SK-N-SH treated with all-trans-retinoic acid at 6 μM for 48 hours (cell line): ENCODE measurements around the gene SLCO3A1.

ENCODE experiments used
- ATAC-seq: fragments of 200-7000 bp; cut with Tn5 transposase; 3 replicates; pipeline ENCODE4 v1.9.1; 2020; ENCODE audit warnings: mild to moderate bottlenecking, moderate library complexity
- ARNTL ChIP-seq: fragments of 450-650 bp; formaldehyde crosslinking; IDR thresholded peaks from 2 replicates; pipeline ENCODE4 v1.5.0; 2020; ENCODE audit warnings: low read depth, mild to moderate bottlenecking, moderate library complexity, borderline replicate concordance
- BACH2 ChIP-seq: fragments of 250-450 bp; sonication (Bioruptor Pico); IDR thresholded peaks from 2 replicates; pipeline ENCODE4 v1.9.0; 2021; ENCODE audit warnings: mild to moderate bottlenecking, borderline replicate concordance
- CREB5 ChIP-seq: fragments of 250-450 bp; sonication (Bioruptor Pico); IDR thresholded peaks from 2 replicates; pipeline ENCODE4 v1.5.1; 2020; ENCODE audit warnings: low read depth, mild to moderate bottlenecking, moderate library complexity
- CSDC2 ChIP-seq: fragments of 250-450 bp; sonication (Bioruptor Pico); IDR thresholded peaks from 2 replicates; pipeline ENCODE4 v1.5.0; 2020; ENCODE audit warnings: mild to moderate bottlenecking, moderate library complexity
- ESRRG ChIP-seq: fragments of 250-450 bp; sonication (Bioruptor Pico); IDR thresholded peaks from 2 replicates; pipeline ENCODE4 v1.6.1; 2021; ENCODE audit warnings: mild to moderate bottlenecking
- GLIS3 ChIP-seq: fragments of 250-450 bp; sonication (Bioruptor Pico); IDR thresholded peaks from 2 replicates; pipeline ENCODE4 v1.5.0; 2020; ENCODE audit warnings: mild to moderate bottlenecking, moderate library complexity
- ISL1 ChIP-seq: fragments of 250-450 bp; sonication (Bioruptor Pico); IDR thresholded peaks from 2 replicates; pipeline ENCODE4 v2.1.2; 2022; ENCODE audit warnings: mild to moderate bottlenecking, moderate library complexity
- PATZ1 ChIP-seq: fragments of 250-450 bp; sonication (Bioruptor Pico); IDR thresholded peaks from 2 replicates; pipeline ENCODE4 v1.8.0; 2020; ENCODE audit warnings: mild to moderate bottlenecking, moderate library complexity, borderline replicate concordance
- POU6F1 ChIP-seq: fragments of 250-450 bp; sonication (Bioruptor Pico); IDR thresholded peaks from 2 replicates; pipeline ENCODE4 v1.8.0; 2021; ENCODE audit warnings: low read depth, mild to moderate bottlenecking, moderate library complexity, borderline replicate concordance
- PPARA ChIP-seq: fragments of 250-450 bp; sonication (Bioruptor Pico); IDR thresholded peaks from 2 replicates; pipeline ENCODE4 v1.5.0; 2020; ENCODE audit warnings: mild to moderate bottlenecking, borderline replicate concordance
- RARB ChIP-seq: fragments of 250-450 bp; sonication (Bioruptor Pico); IDR thresholded peaks from 2 replicates; pipeline ENCODE4 v1.8.0; 2021; ENCODE audit warnings: mild to moderate bottlenecking, moderate library complexity
- SNAI2 ChIP-seq: fragments of 250-450 bp; sonication (Bioruptor Pico); IDR thresholded peaks from 2 replicates; pipeline ENCODE4 v1.5.0; 2020; ENCODE audit warnings: mild to moderate bottlenecking, moderate library complexity
- TCF4 ChIP-seq: fragments of 250-450 bp; sonication (Bioruptor Pico); IDR thresholded peaks from 2 replicates; pipeline ENCODE4 v1.8.0; 2021; ENCODE audit warnings: mild to moderate bottlenecking, moderate library complexity, borderline replicate concordance
- TOX ChIP-seq: fragments of 250-450 bp; sonication (Bioruptor Pico); IDR thresholded peaks from 2 replicates; pipeline ENCODE4 v1.8.0; 2021; ENCODE audit warnings: mild to moderate bottlenecking, moderate library complexity, borderline replicate concordance
- TSHZ2 ChIP-seq: fragments of 250-450 bp; sonication (Bioruptor Pico); IDR thresholded peaks from 2 replicates; pipeline ENCODE4 v1.5.0; 2020; ENCODE audit warnings: mild to moderate bottlenecking, moderate library complexity
- ZC3H10 ChIP-seq: fragments of 250-450 bp; sonication (Bioruptor Pico); IDR thresholded peaks from 2 replicates; pipeline ENCODE4 v1.5.1; 2021; ENCODE audit warnings: mild to moderate bottlenecking, moderate library complexity
- ZFP3 ChIP-seq: fragments of 250-450 bp; sonication (Bioruptor Pico); IDR thresholded peaks from 2 replicates; pipeline ENCODE4 v1.5.0; 2020; ENCODE audit warnings: mild to moderate bottlenecking, moderate library complexity
- ZFP30 ChIP-seq: fragments of 450-650 bp; formaldehyde crosslinking; IDR thresholded peaks from 2 replicates; pipeline ENCODE4 v1.5.0; 2022; ENCODE audit warnings: mild to moderate bottlenecking, moderate library complexity
- ZNF565 ChIP-seq: fragments of 450-650 bp; formaldehyde crosslinking; conservative IDR thresholded peaks from 2 replicates; pipeline ENCODE4 v1.5.0; 2020; ENCODE audit warnings: low read depth, mild to moderate bottlenecking, moderate library complexity
- ZNF70 ChIP-seq: fragments of 450-650 bp; formaldehyde crosslinking; IDR thresholded peaks from 2 replicates; pipeline ENCODE4 v1.5.0; 2020; ENCODE audit warnings: mild to moderate bottlenecking, moderate library complexity
- ZNF8 ChIP-seq: fragments of 450-650 bp; formaldehyde crosslinking; IDR thresholded peaks from 2 replicates; pipeline ENCODE4 v1.5.0; 2020; ENCODE audit warnings: mild to moderate bottlenecking, moderate library complexity

SLCO3A1 gene

GRCh38 chr15:92151741-92152140 lies 298.2 kb downstream of the SLCO3A1 start:
- ATAC-seq = no peak
- TF ChIP-seq TCF4 (CRISPR knock-in tag) (0 out of 2 replicates have a peak, but pooled peaks have one; percentile 15), ISL1 (CRISPR knock-in tag) (peak; percentile 67), PATZ1 (no peak), GLIS3 (no peak), TOX (CRISPR knock-in tag) (no peak), PPARA (CRISPR knock-in tag) (no peak)

GRCh38 chr15:92152983-92153382 lies 299.5 kb downstream of the SLCO3A1 start:
- TF ChIP-seq ZNF565 (CRISPR knock-in tag) (no peak), CSDC2 (no peak), ZC3H10 (CRISPR knock-in tag) (no peak), POU6F1 (CRISPR knock-in tag) (no peak), ZNF70 (no peak), TOX (CRISPR knock-in tag) (no peak), PPARA (CRISPR knock-in tag) (no peak), SNAI2 (CRISPR knock-in tag) (no peak), CREB5 (CRISPR knock-in tag) (no peak), BACH2 (no peak), ZFP3 (no peak), TSHZ2 (CRISPR knock-in tag) (no peak), ESRRG (CRISPR knock-in tag) (no peak)
- ATAC-seq = no peak

GRCh38 chr15:92153620-92154019 lies 300.1 kb downstream of the SLCO3A1 start:
- no peak for ATAC-seq
- TF ChIP-seq CREB5 (CRISPR knock-in tag) (no peak), ZC3H10 (CRISPR knock-in tag) (no peak), ARNTL (CRISPR knock-in tag) (no peak), ESRRG (CRISPR knock-in tag) (no peak), ISL1 (CRISPR knock-in tag) (no peak), ZFP30 (CRISPR knock-in tag) (no peak), RARB (CRISPR knock-in tag) (no peak), ZNF70 (no peak), ZNF8 (CRISPR knock-in tag) (no peak)
- TF ChIP-seq, all 23 proteins: peak for 0

- no peak for ATAC-seq
- no peak for TF ChIP-seq ZNF70
- TF ChIP-seq ZFP3 = no peak
- no peak for TF ChIP-seq TOX (CRISPR knock-in tag)
- TF ChIP-seq POU6F1 (CRISPR knock-in tag) = no peak
Observed at GRCh38 chr15:92155934-92156333, 302.4 kb downstream of the SLCO3A1 start.
